Brain pericyte (primary cell): ENCODE results near the gene SHC3.

Source experiments
- DNase-seq: peaks from one replicate; pipeline ENCODE4 v3.0.0-alpha.2; 2012; ENCODE audit warnings: low read depth, low spot score

Gene SHC3

DNA sequence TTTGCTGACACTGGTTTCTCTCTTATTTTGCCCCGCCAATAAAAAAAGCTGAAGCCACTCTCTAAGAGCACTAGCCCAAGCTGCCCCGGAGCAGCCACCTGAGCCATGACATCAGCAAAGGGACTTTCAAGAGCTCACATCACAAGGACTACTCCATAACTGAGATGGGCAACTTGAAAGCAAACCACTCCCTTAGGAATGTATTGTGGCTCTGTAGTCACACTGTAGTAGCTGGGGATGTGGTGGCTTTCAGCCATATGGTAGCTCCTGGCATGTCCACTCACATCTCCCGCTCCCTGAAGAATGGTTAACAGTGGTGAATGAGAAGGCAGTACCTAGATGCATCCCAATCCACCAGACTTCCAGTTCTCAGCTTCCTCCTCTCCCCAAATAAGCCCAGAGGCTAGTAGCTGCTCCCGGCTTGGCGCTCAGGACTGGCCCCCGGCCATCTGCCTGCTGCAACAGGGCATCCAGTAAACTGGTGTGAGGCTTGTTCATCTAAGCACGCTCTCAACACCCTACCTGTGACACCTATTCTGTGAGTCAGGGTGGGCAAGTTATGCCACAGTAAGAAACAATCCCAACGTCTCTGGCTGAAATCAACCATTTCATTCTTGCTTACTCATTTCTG, 123.6 kb downstream of the SHC3 start:
- DNase-seq = no peak

DNA sequence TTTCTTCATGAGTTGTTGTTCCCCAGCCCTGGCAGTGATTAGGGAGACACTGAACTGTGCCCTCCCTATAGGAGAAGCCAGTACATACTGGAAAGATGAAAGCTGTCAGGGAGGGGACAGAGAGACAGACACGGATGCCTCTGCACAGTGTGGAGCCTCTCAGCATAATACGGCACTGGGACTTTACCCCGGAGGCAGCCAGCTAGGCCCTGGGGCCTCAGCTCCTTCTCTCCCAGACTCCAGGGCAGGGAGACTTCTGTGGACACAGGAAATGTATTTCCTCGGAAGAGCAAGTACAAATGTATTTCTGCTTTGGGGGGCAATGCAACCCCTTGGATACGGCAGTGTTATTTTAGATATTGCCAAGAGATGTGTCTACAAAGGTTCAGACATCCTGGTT, 125.3 kb downstream of the SHC3 start:
- DNase-seq = no peak

- DNase-seq = no peak
Measured at GRCh38 chr9:89052470-89053097, 126.0 kb downstream of the SHC3 start.

DNA sequence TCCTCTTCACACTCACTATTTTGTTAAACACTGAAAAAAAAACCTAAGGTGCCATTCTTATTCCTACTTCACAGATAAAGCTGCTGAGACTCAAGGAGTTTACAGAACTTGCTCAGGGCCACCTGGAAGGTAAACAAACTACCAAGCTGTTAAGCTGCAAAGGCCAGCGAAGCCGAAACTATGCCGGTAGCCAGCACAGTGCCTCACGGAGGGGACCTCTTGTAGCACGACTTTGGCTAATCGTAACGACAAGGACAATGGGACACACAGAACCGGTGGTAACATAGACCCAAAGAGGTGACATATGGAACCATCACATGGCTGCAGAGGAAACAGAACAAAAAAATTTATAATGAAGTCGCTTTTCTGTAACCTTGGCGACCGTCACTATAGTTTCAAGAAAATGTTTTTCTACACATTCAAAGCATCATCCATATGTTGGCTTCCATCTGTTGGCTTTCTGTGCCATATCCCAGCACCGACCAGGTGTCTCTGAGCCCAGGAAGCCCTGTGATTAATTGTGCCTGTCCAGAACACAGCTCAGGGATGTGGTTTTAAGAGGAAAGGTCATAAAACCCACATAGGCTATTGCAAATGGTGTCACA, 127.1 kb downstream of the SHC3 start:
- no peak for DNase-seq

DNA sequence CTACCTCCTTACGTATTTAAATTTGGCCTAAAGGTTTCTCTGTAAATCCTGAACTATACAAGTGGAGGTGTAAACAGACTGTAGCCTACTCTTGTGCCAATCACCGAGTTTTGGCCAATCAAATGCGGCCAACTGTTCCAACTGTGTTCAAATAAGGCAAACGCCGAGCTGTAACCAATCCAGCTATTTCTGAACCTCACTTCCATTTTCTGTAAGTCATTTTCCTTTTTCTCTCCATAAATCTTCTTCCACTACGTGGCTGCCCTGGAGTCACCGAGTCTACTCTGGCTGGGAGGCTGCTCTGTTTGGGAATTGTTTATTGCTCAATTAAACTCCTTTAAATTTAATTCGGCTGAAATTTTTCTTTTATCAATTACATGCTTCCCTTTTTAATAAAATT, 129.0 kb downstream of the SHC3 start:
- no peak for DNase-seq

GRCh38 chr9:89048616-89049015, 130.0 kb downstream of the SHC3 start:
- DNase-seq = no peak

DNA sequence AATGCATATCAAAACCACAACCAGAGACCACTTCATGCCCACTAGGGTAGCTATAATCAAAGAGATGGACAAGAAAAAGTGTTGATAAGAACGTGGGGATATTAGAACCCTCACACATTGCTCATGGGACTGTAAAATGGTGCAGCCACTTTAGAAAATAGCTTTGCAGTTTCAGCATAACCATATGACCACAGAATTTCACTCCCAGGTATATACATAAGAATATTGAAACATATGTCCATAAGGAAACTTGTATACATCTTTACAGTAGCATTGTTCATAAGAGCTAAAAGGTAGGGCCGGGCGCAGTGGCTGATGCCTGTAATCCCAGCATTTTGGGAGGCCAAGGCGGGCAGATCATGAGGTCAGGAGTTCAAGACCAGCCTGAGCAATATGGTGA, 131.0 kb downstream of the SHC3 start:
- no peak for DNase-seq

DNA sequence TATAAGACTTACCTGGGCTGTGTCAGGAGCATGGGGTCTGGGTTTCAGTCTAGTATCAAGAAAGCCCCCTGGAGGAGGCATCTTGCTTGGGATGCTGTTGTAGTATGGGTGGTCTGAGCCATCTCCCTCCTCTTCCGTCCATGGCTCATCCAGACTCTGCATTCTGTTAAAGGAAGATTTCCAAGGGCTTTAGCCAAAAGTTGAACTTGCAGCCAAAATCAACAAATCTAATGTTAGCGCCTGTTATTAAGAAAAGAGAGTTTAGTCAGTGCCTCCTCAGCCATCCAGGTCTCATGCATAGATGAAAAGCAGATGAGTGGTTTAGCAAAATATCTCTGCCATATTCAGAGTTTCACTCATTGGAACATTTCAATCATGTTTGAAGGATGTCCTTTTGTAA, 131.8 kb downstream of the SHC3 start:
- no peak for DNase-seq

- DNase-seq = no peak
Measured at GRCh38 chr9:89044881-89045280, 133.7 kb downstream of the SHC3 start.

DNA sequence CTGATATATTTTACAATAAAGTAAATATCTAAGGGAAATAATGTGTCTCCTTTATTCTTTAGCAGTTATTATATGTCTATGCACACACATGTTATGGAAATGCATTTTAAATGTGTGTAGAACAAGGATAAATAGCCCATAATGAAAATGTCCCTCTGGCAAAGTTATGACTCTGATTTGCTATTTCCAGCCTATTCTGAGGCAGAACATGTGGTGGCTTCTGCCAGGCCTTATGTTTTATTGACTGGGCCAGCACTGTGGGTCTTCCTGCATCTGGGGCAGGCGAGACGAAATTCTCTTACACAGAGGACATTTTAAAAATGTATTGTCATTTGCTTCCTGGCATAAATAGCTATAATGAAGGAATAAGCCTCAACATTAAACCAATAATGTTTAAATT, 134.5 kb downstream of the SHC3 start:
- no peak for DNase-seq

DNA sequence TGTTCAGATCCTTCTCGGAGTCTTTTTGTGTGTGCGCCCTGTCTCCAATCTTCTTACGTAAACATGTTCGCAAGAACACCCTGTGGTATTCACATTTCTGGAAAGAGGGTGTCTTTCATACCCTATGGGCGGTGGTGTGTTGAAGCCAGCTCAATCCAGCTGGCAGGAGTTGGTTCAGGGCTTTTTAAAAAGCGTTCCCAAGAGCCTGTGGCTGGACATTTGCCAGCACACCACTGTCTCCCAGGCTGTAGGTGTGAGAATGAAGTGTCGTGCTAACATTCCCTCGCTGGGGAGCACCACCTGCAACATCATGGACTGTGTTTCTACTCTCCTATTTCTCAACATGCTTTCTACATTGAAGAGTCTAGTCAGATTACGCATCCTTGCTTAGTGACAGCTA, 135.6 kb downstream of the SHC3 start:
- DNase-seq = no peak

- DNase-seq = no peak
Measured at GRCh38 chr9:89039664-89040063, 139.0 kb downstream of the SHC3 start.

DNA sequence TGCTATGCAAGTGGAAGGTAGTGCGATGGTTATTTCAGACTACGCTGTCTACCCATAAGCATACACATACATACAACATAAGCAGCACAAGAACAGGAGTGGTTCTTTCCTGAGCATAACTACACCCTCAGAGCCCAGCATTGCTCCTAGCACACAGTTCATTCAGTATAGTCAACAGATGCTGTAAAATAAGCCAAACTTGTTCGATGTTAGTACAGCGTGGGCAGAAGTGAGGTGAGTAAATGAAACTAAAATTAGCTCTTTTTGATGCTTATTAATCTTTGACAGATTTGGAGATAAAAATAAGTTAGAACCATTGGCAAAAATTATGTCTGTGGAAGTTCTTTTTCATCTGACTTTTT, 139.5 kb downstream of the SHC3 start:
- DNase-seq = no peak

- DNase-seq = no peak
Measured at GRCh38 chr9:89038382-89039103, 140.1 kb downstream of the SHC3 start.

- no peak for DNase-seq
Measured at GRCh38 chr9:89037891-89038290, 140.7 kb downstream of the SHC3 start.

- DNase-seq = no peak
Measured at GRCh38 chr9:89037346-89037745, 141.3 kb downstream of the SHC3 start.

- no peak for DNase-seq
Measured at GRCh38 chr9:89036891-89037290, 141.7 kb downstream of the SHC3 start.

- no peak for DNase-seq
Measured at GRCh38 chr9:89036383-89036782, 142.2 kb downstream of the SHC3 start.

DNA sequence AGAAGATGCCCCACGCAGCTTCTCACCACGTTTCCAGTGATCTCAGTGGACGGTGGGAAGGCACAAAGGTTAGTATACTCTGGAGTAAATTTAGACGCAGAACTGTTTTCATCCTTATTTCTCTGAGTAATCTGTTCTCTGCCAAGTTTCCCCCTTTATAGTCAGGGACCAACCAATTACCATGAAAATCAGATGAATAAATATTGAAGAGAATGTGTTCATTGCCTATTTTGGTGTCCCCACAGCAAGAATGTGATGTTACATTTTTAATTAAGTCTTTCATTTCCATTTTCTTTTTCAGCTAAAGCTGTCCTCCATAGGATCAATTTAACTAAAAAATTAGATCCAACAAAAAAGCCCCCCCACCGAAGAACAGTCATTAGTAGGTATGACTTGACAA, 146.0 kb downstream of the SHC3 start:
- no peak for DNase-seq

DNA sequence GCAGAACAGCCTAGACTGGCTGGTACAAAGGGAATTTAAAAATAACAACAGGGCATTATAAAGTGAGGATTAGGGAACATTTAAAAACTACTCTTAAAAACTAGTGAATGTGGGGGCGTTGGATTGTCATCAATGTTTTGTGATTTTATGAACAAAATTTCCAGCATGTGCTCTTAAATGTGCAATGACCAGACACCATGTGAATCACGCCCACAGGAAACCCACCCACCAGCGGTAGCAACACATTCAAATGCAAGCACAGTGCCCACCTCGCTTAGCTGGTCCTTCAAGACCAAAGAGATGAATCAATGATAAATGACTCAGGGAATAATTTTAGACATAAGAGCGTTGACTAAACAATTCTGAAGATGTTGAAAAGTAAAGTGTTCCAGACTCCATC, 146.4 kb downstream of the SHC3 start:
- DNase-seq = no peak

- no peak for DNase-seq
Measured at GRCh38 chr9:89029788-89030187, 148.8 kb downstream of the SHC3 start.

DNA sequence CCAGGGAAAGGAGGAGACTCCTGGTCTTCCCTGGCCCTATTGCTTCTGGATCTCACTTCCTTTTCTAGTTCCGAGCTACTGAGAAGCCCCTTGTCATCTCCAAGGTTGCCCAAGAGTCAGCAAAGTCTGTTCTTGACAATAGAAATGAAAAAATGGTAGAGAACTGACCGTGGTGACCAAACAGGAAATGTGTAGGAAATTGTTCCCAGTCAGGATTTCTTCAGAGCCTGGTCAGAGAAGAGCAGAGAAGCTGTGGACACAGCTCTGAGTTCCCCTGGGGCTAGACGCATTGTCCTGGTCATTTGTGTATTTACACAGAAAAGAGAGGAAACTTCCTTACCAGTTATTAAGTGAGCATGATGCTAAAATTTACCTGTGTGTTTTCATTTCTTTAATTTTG, 151.7 kb downstream of the SHC3 start:
- no peak for DNase-seq

GRCh38 chr9:89025553-89025952, 153.1 kb downstream of the SHC3 start:
- no peak for DNase-seq
